ENCODE results near the gene SMAD7. TPM values are rescaled to one million over a fixed set of nuclear protein-coding genes. Genes with fewer than 3 reads are reported as not detected.
A peak's percentile ranks its signal among the peaks of the same experiment; 100 is the strongest.

The SMAD7 gene
- total RNA-seq, 1 experiment from 2014 or later: 5.8 TPM

GRCh38 chr18:48996041-48996440, 45.3 kb upstream of the SMAD7 start:
- POLR2A ChIA-PET (ENCODE audit: unreplicated experiment): no interaction called here

DNA sequence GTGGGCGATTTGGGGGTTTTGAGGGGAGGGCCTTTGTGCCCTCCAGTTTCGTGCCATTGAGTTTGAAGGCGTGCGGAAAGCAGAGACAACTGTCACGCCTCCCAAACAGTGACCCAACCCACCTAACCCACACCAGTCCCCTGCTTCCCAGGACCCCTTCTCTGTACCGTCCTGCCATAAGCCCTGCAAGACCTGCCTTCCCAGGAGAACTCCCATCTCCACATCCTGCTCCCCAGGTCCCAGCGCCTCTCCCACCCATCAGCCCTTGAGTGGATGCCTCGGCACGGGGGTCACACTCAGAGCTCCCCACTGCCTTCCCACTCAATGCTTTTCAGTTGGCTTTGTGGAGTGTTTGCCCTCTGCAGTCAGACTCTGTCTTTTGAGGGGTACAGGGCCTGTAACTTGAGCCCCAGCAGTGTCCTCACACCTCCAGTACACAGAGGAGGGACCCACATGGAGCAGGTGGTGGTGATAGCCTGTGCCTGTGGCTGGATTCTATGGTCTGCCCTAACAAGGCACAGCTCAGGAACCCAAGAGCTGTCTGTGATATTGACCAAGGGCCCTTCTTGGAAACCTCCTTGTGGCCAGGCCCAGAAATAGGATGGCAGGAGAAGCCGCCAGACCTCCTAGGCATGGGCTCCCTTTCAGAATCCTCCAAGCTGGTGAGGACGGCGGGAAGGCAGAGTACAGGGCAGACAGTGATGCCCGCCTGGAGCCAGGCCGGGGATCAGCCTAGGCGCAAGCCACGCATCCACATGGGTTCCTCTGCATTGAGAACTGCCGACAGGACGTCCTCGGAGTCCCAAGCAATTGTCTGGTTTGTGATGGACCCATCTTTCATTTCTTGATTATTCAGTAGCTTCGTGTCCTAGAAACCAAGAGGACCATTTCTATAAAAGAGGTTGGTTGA, 44.4 kb upstream of the SMAD7 start:
- H3K27me3 ChIP-seq (ENCODE audit: insufficient read depth, low read depth): no peaks in the 10 kb centered on the region
- intact Hi-C loops (cut with micrococcal nuclease; ENCODE audit: unreplicated experiment): loop anchor here (5.0 kb wide), 1 partner anchor 93 kb away; no protein-coding TSS in a partner anchor
- BruUV-seq (replicated peaks): no TSS peak
- ChIA-PET CTCF (no interaction called here), POLR2A (ENCODE audit: unreplicated experiment) (no interaction called here)
- no peak overlapping the region for H2AFZ ChIP-seq
- no peak for TF ChIP-seq EZH2 (IDR thresholded peaks at IDR 0.05; ENCODE audit: low read depth)
- TF ChIP-seq, protein P1, sequence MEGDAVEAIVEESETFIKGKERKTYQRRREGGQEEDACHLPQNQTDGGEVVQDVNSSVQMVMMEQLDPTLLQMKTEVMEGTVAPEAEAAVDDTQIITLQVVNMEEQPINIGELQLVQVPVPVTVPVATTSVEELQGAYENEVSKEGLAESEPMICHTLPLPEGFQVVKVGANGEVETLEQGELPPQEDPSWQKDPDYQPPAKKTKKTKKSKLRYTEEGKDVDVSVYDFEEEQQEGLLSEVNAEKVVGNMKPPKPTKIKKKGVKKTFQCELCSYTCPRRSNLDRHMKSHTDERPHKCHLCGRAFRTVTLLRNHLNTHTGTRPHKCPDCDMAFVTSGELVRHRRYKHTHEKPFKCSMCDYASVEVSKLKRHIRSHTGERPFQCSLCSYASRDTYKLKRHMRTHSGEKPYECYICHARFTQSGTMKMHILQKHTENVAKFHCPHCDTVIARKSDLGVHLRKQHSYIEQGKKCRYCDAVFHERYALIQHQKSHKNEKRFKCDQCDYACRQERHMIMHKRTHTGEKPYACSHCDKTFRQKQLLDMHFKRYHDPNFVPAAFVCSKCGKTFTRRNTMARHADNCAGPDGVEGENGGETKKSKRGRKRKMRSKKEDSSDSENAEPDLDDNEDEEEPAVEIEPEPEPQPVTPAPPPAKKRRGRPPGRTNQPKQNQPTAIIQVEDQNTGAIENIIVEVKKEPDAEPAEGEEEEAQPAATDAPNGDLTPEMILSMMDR (conservative IDR thresholded peaks at IDR 0.05): no peak
- H3K27ac ChIP-seq: peak overlapping the region; percentile 97; the same call in 1 of the 2 replicates
- no peaks in the 10 kb centered on the region for H3K9me3 ChIP-seq (ENCODE audit: insufficient read depth, low read depth)
- H3K36me3 ChIP-seq (ENCODE audit: low read depth): no peaks in the 10 kb centered on the region
- DNase-seq: no peak
- no peak overlapping the region for H3K4me3 ChIP-seq
- peaks cover 72% of the 10 kb centered on the region for H3F3A ChIP-seq (ENCODE audit: insufficient read depth, low read depth)
- H3K4me1 ChIP-seq (replicated peaks; ENCODE audit: insufficient read depth): peaks cover 91% of the 10 kb centered on the region
- no peaks in the 10 kb centered on the region for H3K9me2 ChIP-seq (ENCODE audit: insufficient read depth)
- no peaks in the 10 kb centered on the region for H4K20me1 ChIP-seq (ENCODE audit: insufficient read depth)
- H3K79me2 ChIP-seq (ENCODE audit: low read depth): no peaks in the 10 kb centered on the region
- no peak overlapping the region for H3K4me2 ChIP-seq

More at GRCh38 chr18:48996041-48996440, 45.3 kb upstream of the SMAD7 start:
- Histone ChIP-seq H3K9me3 (ENCODE audit: insufficient read depth, low read depth) (no peaks in the 10 kb centered on the region), H3K4me3 (no peak overlapping the region), H3K27ac (peak overlapping the region; percentile 97), H3F3A (ENCODE audit: insufficient read depth, low read depth) (peaks cover 64% of the 10 kb centered on the region), H3K4me2 (peak overlapping the region; percentile 81), H3K36me3 (ENCODE audit: low read depth) (no peaks in the 10 kb centered on the region), H3K4me1 (replicated peaks; ENCODE audit: insufficient read depth) (peaks cover 82% of the 10 kb centered on the region), H3K9me2 (ENCODE audit: insufficient read depth) (no peaks in the 10 kb centered on the region), H2AFZ (no peak overlapping the region), H4K20me1 (ENCODE audit: insufficient read depth) (no peaks in the 10 kb centered on the region), H3K79me2 (ENCODE audit: low read depth) (no peaks in the 10 kb centered on the region), H3K27me3 (ENCODE audit: insufficient read depth, low read depth) (no peaks in the 10 kb centered on the region)
- DNase-seq: no peak
- CTCF ChIA-PET: interaction anchor here (1.2 kb wide), 1 partner anchor 40 kb away, joined by 3 read pairs; no protein-coding TSS in a partner anchor
- intact Hi-C loops (cut with micrococcal nuclease; ENCODE audit: unreplicated experiment): loop anchor here (2.0 kb wide), 2 partner anchors 43 to 53 kb away; no protein-coding TSS in a partner anchor
- no TSS peak for BruUV-seq (replicated peaks)
- no peak for TF ChIP-seq EZH2 (IDR thresholded peaks at IDR 0.05; ENCODE audit: low read depth)
- TF ChIP-seq, protein P1 (conservative IDR thresholded peaks at IDR 0.05): no peak

- no peak for TF ChIP-seq EZH2 (IDR thresholded peaks at IDR 0.05; ENCODE audit: low read depth)
- TF ChIP-seq, protein P1 (conservative IDR thresholded peaks at IDR 0.05): no peak
- Histone ChIP-seq H3F3A (ENCODE audit: insufficient read depth, low read depth) (peaks cover 70% of the 10 kb centered on the region), H2AFZ (no peak overlapping the region), H3K36me3 (ENCODE audit: low read depth) (no peaks in the 10 kb centered on the region), H4K20me1 (ENCODE audit: insufficient read depth) (no peaks in the 10 kb centered on the region), H3K4me3 (no peak overlapping the region), H3K27me3 (ENCODE audit: insufficient read depth, low read depth) (no peaks in the 10 kb centered on the region), H3K9me3 (ENCODE audit: insufficient read depth, low read depth) (no peaks in the 10 kb centered on the region), H3K9me2 (ENCODE audit: insufficient read depth) (no peaks in the 10 kb centered on the region), H3K27ac (no peak overlapping the region), H3K4me1 (replicated peaks; ENCODE audit: insufficient read depth) (peaks cover 98% of the 10 kb centered on the region), H3K4me2 (peak overlapping the region; percentile 81), H3K79me2 (ENCODE audit: low read depth) (no peaks in the 10 kb centered on the region)
- ChIA-PET POLR2A (ENCODE audit: unreplicated experiment) (no interaction called here), CTCF (no interaction called here)
- peak in 1 of 2 experiments; percentile 76 for DNase-seq
- intact Hi-C loops (cut with micrococcal nuclease; ENCODE audit: unreplicated experiment): loop anchor here (5.0 kb wide), 1 partner anchor 92 kb away; no protein-coding TSS in a partner anchor
- BruUV-seq (replicated peaks): no TSS peak
These were observed 43.4 kb upstream of the SMAD7 start for GRCh38 chr18:48994044-48994651.
